HepG2 (cell line): ENCODE data around the gene NTMT1. TPM values are rescaled to one million over a fixed set of nuclear protein-coding genes. Genes with fewer than 3 reads are reported as not detected.
A peak's percentile ranks its signal among the peaks of the same experiment; 100 is the strongest.

Experiments used
- ARID5B ChIP-seq: IDR thresholded peaks from 2 replicates; pipeline ENCODE4 v1.4.0; 2020; ENCODE audit warnings: mild to moderate bottlenecking, missing genetic modification reagents
- BATF2 ChIP-seq: sonication (generic); formaldehyde crosslinking; IDR thresholded peaks from 2 replicates; pipeline ENCODE4 v1.8.0; 2022; ENCODE audit warnings: mild to moderate bottlenecking, missing genetic modification reagents, moderate library complexity
- GABPA ChIP-seq, 2 experiments: IDR thresholded peaks; 2 replicates each; pipeline ENCODE4 v1.6.1; 2011 to 2016; ENCODE audit warnings: low read depth in 2 of 2, low read length in 1 of 2, missing biosample characterization in 1 of 2, missing genetic modification characterization in 1 of 2
- MED13 ChIP-seq: sonication (generic); formaldehyde crosslinking; IDR thresholded peaks from 2 replicates; pipeline ENCODE4 v1.5.0; 2020; ENCODE audit warnings: missing genetic modification reagents
- NRL ChIP-seq: sonication (generic); formaldehyde crosslinking; IDR thresholded peaks from 2 replicates; pipeline ENCODE4 v1.5.0; 2020; ENCODE audit warnings: missing genetic modification reagents, mild to moderate bottlenecking, moderate library complexity, borderline replicate concordance
- ZNF460 ChIP-seq: sonication (generic); formaldehyde crosslinking; IDR thresholded peaks from 2 replicates; pipeline ENCODE4 v1.5.1; 2020; ENCODE audit warnings: missing genetic modification reagents, mild to moderate bottlenecking, borderline replicate concordance
- ZNF75D ChIP-seq: sonication (generic); formaldehyde crosslinking; IDR thresholded peaks from 2 replicates; pipeline ENCODE4 v1.8.1; 2023; ENCODE audit warnings: missing genetic modification reagents, mild to moderate bottlenecking, borderline replicate concordance
- ZNF790 ChIP-seq: sonication (generic); formaldehyde crosslinking; IDR thresholded peaks from 2 replicates; pipeline ENCODE4 v1.8.0; 2022; ENCODE audit warnings: missing genetic modification reagents, mild to moderate bottlenecking, borderline replicate concordance
- polyA plus RNA-seq, 8 experiments: library from polyadenylated mRNA; depleted of rRNA in 3 of 8; stranded (reverse) in 7 of 8; unstranded in 1 of 8; fragments of >200 nt; fragmentation: Illumina TruSeq in 4 of 8; extraction: Trizol in 4 of 8; gene quantifications; 2 replicates each; pipeline versions ENCODE4 v1.2.1 to v1.2.3, GENCODE V29; 2011 to 2016; ENCODE audit warnings: low read depth in 4 of 8, missing spikeins in 1 of 8, mixed read lengths in 1 of 8; ENCODE audit not compliant: insufficient read depth in 1 of 8
- total RNA-seq, 5 experiments: library from RNA; depleted of rRNA; stranded (reverse); fragments of >200 nt; fragmentation: Illumina TruSeq; extraction: Trizol; gene quantifications; 2 replicates each; pipeline ENCODE4 v1.2.3, GENCODE V29; 2016; ENCODE audit warnings: low read depth in 1 of 5
- TF ChIP-seq, protein P1 (sequence below): sonication (generic); formaldehyde crosslinking; IDR thresholded peaks from 2 replicates; pipeline ENCODE4 v1.4.0; 2020; ENCODE audit warnings: mild to moderate bottlenecking, missing genetic modification reagents
- TF ChIP-seq, protein P2 (sequence below): sonication (generic); formaldehyde crosslinking; IDR thresholded peaks from 2 replicates; pipeline ENCODE4 v1.5.0; 2020; ENCODE audit warnings: mild to moderate bottlenecking, low read depth, missing genetic modification reagents, borderline replicate concordance

NTMT1 gene
- total and polyA plus RNA-seq, 2 of the 13 experiments (the other 11 are each of a cell fraction or from before 2014, with no cell fraction given) = 49.1 to 53.8 TPM

DNA sequence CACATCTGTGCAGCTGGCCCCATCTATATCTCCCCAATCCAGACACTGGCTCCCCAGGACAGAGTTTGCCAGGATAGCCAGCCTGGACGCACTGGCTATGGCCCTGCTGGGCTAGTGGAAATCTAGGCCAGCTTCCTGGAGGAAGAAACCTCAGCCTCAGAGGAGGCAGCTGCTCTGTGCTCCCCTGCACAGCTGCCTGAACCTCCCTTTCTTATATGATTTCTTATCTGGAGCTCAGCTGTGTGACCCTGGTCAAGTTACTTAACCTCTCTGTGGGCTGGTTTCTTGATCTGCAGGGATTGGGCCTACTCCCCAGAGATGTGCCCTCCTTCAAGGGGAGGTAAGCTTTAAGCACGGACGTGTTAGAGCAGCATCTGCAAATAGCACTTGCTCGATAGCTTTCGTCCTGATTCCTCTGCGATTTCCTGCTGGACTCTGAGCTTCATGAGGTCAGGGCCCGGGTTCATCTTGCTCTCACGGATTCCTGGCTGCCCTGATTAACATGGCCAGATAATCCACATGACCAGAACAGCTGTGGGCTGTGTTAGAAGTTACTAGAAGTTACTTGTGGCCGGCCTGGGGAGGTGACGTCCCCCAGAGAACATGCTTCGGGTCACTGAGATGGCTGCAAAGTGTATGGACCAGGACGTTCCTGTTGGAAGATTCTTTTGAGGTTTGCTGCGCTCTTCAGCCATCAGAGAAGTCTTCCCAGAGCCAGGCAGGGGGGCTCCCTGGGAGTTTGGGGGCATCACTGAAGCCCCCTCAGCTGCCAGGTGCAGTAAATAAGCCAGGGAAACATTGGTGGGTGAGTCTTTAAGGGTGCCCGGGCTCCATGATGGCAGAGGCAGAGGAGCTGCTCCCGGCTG, 19.6 kb upstream of the NTMT1 start (continued):
- TF ChIP-seq, protein P1, sequence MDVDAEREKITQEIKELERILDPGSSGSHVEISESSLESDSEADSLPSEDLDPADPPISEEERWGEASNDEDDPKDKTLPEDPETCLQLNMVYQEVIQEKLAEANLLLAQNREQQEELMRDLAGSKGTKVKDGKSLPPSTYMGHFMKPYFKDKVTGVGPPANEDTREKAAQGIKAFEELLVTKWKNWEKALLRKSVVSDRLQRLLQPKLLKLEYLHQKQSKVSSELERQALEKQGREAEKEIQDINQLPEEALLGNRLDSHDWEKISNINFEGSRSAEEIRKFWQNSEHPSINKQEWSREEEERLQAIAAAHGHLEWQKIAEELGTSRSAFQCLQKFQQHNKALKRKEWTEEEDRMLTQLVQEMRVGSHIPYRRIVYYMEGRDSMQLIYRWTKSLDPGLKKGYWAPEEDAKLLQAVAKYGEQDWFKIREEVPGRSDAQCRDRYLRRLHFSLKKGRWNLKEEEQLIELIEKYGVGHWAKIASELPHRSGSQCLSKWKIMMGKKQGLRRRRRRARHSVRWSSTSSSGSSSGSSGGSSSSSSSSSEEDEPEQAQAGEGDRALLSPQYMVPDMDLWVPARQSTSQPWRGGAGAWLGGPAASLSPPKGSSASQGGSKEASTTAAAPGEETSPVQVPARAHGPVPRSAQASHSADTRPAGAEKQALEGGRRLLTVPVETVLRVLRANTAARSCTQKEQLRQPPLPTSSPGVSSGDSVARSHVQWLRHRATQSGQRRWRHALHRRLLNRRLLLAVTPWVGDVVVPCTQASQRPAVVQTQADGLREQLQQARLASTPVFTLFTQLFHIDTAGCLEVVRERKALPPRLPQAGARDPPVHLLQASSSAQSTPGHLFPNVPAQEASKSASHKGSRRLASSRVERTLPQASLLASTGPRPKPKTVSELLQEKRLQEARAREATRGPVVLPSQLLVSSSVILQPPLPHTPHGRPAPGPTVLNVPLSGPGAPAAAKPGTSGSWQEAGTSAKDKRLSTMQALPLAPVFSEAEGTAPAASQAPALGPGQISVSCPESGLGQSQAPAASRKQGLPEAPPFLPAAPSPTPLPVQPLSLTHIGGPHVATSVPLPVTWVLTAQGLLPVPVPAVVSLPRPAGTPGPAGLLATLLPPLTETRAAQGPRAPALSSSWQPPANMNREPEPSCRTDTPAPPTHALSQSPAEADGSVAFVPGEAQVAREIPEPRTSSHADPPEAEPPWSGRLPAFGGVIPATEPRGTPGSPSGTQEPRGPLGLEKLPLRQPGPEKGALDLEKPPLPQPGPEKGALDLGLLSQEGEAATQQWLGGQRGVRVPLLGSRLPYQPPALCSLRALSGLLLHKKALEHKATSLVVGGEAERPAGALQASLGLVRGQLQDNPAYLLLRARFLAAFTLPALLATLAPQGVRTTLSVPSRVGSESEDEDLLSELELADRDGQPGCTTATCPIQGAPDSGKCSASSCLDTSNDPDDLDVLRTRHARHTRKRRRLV (CRISPR knock-in tag) = no peak
- TF ChIP-seq GABPA (IDR thresholded peaks at IDR 0.05; ENCODE audit: low read depth, low read length) (no peak), GABPA (CRISPR knock-in tag; IDR thresholded peaks at IDR 0.05; ENCODE audit: low read depth) (peak; percentile 53), ZNF790 (CRISPR knock-in tag) (no peak), NRL (CRISPR knock-in tag) (no peak), MED13 (CRISPR knock-in tag) (no peak), BATF2 (0 out of 2 replicates have a peak, but pooled peaks have one; percentile 7), ARID5B (CRISPR knock-in tag) (peak; percentile 81), ZNF75D (CRISPR knock-in tag) (no peak), ZNF460 (CRISPR knock-in tag) (no peak)
- TF ChIP-seq, protein P2, sequence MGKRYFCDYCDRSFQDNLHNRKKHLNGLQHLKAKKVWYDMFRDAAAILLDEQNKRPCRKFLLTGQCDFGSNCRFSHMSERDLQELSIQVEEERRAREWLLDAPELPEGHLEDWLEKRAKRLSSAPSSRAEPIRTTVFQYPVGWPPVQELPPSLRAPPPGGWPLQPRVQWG (CRISPR knock-in tag) = no peak
